ENCODE measurements around the gene HTR1D.

HTR1D gene

DNA sequence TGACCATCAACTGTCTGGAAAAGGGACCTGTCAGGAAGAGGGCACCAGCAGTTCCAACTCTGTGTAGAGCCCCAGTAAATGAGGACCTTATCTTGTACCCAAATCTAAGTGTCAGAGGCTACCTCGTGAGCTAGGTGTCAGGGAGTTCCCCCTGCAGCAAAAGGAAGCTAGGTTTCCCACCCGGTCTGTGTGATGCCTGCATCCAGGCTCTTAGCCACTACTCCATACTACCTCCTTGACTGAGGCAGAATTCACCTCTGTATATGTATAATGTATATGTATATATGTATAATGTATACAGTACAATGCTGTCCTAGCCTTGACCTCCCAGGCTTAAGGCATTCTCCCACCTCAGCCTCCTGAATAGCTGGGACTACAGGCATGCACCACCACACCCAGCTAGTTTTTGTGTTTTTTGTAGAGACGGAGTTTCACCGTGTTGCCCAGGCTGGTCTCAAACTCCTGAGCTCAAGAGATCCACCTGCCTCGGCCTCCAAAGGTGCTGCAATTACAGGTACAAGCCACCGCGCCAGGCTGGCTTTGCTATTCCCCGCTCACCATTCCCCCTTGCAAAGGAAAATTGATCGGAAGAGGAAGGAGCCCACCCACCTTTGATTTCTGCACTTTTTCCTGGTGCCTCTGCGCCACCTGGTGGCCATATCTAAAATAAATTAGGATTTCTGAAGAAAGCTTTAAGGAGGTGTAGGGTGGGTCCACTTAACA lies 32.9 kb downstream of the HTR1D start:
- no peak for DNase-seq (ENCODE audit: low read depth)

DNA sequence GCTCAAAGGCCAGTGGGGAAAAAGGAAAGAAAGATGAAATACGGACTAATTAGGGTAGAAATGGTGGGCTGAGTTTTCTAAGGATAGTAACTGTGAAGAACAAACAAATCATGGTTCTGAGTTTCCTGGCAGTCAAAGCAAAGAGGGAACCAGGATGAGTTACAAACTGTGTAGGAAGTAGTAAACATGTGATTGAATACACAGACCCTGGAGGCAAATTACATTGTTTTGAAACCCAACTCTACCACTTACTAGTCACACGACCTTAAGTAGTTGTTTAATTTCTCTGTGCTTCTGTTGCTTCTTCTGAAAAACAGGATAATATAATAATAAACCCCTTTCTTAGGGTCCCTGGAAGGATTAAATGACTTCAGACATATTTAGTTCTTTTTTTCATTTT lies 37.4 kb downstream of the HTR1D start:
- no peak for DNase-seq (ENCODE audit: low read depth)

DNA sequence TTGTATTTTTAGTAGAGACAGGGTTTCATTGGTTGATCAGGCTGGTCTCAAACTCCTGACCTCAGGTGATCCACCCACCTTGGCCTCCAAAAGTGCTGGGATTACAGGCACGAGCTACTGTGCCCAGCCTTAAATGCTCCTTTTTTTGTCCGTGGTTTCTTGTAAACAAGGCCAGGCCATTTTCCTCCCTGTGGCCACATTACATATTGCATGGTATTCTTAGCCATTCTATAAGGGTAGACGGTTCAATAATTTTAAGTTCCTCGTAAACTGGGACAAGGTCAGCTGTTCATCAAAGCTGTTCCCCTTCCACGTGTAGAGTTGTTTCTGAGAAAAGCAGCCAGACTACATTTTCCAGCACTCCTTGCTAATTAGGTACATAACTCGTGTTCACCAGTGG lies 38.4 kb downstream of the HTR1D start:
- no peak for DNase-seq (ENCODE audit: low read depth)

DNA sequence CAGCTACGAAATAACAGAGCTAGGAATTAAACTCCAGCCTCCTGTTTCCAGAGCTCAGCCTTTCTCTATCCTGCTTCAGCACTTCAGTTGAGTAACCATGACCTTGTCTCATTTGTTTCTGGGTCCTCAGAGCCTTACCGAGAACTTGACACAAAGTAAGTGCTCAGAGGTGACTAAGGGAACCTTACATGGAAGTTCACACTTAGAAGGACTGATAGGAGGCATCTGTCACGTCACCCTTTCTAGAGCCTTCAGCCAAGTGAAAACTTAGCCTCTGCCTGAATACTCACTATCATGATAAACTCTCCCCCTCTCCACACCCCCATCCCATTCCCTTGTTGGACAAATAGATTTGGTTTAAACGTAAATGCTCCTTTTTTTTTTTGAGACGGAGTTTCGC lies 38.9 kb downstream of the HTR1D start:
- no peak for DNase-seq (ENCODE audit: low read depth)

DNA sequence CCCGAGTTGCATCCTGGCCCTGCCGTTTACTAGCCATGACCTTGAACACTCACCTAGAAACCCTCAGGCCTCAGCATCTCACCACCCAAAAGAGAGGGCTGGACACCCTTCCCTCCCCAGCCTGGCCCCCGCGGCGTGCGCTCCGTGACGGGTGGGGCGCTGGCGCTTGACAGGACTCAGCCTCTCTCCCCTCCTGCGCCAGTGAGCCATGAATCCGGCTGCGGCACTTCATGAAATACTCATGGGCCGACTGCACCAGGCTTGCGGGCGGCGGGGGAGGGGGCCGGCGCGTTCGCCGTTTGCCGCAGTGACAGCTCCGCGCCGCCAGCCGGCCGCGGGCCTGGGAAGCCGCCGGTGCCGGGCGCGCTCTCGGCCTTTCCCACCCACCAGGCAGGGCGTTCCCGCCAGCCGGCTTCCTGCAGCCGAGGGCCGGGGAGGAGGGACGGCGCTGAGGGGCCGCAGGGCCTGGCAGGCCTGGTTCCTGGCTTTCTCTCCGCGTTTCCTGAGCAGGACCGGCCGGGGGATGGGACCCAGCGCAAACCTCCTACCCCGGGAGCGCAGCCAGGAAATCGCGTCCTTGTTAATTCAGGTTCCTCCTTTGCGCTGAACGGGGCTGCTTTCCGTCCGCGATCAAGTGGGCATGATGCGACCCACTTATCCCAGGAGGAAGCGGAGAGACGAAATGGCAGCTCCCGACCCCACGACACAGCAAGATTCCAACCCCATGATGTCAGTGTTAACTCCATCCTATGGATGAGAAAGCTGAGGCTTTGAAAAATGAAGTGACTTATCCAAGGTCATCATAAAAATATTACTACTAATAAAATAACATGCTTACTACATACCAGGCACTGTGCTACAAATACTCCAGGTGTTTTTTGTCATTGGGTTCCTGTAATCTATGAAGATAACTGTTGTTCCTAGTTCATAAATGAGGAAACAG lies 39.6 kb downstream of the HTR1D start:
- DNase-seq (ENCODE audit: low read depth), result no peak

DNA sequence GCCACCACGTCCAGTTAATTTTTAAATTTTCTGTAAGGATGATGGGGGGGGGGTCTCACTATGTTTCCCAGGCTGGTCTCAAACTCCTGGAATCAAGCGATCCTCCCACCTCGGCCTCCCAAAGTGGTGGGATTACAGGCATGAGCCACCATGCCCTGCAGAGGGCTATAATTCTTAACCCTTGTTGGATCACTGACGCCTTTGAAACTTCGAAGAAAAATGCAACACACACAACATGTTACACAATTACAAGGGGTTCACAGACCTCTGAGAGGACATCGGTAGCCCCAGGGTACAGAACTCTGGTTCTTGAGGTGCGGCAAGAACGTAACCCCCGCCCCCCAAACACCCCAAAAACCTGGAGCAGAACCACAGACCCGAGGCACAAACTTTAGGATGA lies 40.3 kb downstream of the HTR1D start:
- DNase-seq (ENCODE audit: low read depth), result no peak

DNA sequence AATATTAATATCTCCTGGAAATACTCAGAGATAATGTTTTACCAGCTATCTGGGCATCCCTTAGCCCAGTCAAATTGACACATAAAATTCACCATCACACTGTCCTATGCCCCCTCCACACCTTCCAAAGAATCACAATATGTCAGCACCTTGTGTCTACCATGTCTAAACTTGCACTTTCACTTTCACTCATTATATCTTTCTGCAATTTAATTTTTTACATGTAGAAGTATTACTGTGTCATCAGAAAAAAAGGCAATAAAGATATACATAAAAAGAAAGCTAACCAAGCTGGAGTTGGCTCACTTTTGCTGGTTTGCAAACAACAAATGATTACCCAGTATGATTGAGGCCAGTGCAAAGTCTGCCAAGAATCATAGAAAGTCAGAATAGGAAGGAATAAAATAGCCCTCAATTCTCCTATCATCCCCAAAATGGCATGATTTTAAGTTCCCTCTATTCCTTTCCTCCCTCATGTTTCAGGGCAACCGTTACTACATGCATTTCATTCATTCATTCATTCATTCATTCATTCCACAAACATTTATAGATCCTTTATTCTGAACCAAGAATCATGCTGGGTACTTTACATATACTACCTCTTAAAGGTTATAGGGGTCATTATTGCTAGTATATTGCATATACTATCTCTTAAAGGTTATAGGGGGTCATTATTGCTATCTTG lies 42.7 kb downstream of the HTR1D start:
- DNase-seq (ENCODE audit: low read depth), result no peak

DNA sequence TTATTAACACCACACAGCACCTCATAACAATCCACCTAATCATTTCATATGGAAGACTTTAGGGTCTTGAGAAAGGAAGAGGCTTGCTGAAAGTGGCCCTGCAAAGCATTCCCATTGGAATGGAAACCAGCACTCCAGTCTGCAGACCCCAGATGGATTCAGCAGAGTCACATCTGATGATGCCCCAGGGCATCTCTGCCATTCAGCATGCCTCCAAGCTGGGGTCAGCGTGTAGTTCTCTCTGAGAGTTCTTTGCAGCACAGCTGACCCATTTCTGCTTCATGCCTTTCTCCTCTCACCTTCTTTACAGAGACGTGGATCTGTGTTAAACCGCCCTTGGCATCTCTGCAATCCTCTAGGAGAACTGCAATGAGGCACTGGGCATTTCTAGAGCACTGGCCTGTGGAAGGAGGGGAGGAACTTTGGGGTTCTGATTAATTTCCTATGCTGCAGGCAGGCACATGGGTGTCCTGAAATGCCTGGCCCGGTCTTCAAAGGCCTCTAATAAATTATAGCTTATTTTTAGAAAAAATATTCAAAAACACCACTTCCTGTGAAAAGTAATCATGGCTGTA lies 46.0 kb downstream of the HTR1D start:
- no peak for DNase-seq (ENCODE audit: low read depth)

DNA sequence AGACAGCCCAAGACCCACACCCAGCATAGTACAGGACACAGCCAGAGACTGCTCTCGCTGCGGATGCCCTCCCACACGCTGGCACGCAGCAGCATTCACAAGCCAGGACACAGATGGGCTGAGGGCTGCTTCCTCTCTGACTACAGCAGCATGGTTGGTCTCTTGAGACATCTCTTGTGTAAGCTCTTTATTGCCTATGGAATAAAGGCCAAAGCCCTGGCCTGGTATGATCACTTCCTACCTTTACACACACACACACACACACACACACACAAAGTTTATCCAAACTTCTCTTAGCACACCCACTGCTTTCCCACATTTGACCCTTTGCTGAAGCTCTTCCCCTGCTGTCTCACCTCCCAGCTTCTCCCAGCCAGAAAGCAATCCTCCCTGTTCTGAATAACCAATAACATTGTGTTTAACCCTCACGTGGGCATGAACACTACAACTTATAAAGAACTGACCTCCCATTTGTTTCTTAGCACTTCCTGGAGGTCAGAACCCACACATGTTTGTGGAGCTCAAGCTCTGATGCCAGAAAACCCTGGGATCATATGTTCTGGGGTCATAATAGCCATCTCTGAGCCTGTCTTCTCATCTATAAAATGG lies 47.5 kb downstream of the HTR1D start:
- peak; percentile 87 for DNase-seq (ENCODE audit: low read depth)

DNA sequence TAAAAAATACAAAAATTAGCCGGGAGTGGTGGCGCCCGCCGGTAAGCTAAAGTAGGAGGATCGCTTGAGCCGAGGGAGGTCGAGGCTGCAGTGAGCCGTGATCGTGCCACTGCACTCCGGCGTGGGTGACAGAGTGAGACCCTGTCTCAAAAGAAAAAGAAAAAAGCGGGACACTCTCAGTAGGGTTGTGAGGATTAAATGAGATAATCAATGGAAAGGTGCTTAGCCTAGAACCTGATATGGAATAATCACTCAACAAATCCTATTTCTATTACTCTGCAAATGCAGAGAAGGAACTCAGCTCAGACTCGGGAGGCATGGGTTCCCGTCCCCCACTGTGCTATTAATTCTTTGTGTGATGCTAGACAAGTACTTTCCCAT lies 48.1 kb downstream of the HTR1D start:
- DNase-seq (ENCODE audit: low read depth), result no peak

DNA sequence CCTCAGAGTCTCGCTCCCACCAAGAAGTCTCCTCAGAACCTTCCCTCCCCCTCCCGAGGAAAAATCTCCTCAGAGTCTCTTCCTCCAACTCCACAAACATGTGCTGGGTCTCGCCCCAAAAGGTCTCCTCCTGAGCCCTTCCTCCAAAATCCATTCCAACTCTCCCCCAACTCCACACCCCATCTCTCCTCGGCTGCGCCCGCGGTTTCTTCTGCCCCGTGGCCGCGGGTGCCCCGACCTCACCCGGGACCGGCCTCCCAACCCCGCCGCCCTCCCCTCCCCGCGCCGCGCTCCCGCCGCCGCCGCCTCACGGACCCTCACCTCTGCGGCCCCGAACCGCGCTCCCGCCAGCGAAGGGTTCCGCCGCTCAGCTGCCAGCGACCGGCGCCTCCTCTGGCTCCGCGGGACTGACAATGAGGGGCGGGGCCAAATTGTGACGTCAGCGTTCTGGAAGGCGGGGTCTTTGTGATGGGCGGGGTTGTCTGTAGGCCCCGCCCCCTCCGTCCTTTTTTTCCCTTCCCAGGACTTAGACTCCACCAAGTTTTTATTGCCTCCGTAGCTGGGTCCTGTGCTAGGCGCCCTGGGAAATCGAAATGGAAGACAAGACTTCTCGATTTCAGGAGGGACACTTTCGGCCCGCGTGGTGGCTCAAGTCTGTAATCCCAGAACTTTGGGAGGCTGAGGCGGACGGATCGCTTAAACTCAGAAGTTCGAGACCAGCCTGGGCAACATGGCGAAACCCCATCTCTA lies 48.7 kb downstream of the HTR1D start, which contains the start of gene LUZP1:
TSS of gene LUZP1 (minus strand) at position 412 of the 750 bp plus-strand sequence.
- DNase-seq (ENCODE audit: low read depth), result peak; percentile 78

DNA sequence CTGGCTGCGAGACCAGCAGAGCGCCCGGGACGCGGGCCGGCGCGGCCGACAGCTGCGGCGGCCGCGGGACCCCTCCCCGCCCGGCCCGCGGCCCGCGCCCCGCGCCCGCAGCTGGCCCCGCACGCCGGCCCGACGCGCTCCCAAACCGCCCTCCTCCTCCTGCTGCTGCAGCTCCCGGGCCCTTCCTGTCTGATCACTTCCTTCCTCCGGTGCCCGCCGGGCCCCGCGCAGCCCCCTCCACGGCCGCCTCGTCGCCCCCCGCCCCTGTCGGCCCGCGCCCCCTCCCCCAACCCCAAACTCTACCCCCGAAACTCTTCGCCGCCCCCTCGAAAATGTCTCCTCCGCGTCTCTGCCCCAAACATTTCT lies 49.2 kb downstream of the HTR1D start:
- DNase-seq (ENCODE audit: low read depth), result no peak

DNA sequence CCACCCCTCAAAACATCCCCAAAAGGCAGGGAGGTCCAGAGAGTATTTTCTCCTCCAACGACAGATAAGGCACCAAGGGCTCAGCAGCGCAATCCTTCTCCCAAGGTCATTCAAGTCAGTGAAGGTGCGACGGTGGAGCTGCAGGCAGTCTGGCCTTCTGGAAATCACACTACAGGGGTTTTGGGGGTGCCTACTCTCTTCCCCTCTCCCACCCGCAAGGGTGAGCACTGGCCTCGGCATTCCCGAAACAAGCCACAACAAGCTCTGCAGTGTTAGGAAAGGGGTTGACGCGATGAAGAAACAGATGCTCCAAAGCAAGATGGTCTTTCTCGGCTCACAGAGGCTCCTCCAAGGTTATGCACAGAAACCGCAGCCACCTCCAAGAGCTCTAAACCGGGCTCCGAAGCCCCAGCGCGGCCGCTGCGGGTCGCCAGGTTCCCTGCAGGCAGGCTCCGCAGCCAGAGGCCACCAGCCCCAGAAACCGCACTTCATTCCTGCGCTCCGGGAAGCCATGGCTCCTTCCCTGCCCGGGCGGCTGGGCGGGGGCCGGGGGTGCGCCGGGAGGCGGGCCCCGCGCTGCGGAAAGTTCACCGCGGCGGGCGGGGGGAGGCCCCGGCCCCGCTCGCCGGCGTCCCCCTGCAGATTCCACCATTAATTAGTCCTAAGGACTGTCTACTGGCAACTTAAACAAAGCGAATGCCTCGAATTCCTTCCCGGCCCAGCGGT lies 49.8 kb downstream of the HTR1D start:
- no peak for DNase-seq (ENCODE audit: low read depth)

DNA sequence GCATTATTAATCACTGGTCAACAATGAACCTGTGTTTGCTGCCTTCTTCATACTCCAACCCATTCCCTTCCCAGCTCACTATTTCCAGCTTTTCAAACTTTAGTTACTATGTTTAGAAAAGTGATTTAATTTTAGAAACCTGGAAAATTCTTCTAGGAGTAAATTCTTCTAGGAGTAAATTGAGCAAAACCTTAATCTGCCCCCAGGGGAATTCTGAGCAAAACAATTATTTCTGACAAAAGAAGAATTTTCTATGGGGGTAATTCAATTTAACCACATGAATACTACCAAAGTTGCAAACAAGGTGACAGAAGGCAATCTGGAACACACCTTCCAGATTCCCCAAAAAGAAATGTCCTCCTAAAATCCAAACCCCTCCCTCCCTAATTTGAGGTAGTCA lies 50.4 kb downstream of the HTR1D start:
- DNase-seq (ENCODE audit: low read depth), result no peak

DNA sequence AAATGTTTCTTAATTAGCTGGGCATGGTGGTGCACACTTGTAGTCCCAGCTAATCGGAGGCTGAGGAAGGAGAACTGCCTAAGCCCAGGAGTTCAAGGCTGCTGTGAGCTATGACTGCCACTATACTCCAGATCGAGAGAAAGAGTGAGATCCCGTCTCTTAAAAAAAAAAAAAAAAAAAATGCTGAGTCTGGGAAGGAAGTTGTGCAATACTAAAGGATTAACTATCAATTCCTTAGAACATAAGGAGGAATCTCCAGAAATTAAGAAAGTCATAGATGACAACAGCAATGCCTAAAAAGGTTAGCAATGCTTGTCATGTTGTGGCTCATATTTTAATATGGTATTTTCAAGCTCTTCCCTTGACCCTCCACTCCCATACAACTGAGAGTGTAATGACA lies 53.9 kb downstream of the HTR1D start:
- DNase-seq (ENCODE audit: low read depth), result no peak

DNA sequence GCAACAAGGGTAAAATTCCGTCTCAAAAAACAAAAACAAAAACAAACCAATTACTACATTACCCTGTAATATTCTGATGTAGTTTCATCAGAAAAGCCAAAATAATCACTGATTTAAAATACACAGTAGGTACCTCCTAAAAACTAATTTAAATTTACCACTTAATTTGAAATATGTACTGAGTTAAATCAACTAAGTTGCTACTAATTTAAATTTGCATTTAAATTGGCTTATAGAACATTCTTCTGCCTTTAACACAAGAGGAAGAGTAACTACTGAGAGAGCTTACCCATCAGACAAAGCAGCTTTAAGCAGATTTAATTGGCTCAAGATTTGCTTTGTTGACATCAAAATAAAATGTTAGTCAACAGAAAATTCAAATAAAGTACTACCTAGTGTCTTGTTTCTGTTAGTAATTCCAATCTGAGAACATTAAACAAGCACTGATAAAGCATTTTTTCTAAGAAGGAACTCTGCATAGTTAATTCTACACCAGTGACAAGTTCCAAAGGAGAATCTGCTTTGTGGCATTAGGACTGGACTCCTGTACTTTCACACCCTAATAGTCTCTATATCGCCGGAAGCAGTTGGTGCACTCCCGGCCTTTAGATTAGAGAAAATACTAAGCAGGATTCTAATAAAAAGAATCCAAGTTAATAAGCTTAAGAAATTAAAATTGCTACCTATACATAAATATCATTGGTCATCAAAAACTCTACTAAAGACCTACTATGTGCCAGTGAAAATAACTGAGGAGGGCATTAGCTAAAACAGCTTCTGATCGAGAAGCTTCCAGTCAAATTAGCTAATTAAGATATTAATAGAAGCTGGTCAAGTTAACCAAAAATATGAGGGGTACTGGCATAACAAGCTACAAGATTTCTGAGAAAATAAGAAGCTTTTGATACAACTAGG lies 57.1 kb downstream of the HTR1D start:
- DNase-seq (ENCODE audit: low read depth), result no peak

DNA sequence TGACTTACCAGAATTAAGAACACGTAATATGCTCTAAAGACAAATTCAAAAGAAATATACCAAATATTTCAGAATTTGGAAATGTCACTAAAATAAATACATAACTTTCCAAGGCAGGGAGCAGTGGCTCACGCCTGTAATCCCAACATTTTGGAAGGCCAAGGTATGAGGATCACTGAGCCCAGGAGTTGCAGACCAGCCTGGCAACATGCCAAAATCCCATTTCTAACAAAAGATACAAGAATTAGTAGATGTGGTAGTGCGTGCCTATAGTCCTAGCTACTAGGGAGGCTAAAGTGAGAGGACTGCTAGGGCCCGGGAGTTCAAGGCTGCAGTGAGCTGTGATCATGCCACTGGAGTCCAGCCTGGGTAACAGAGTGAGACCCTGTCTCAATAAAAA lies 60.4 kb downstream of the HTR1D start:
- DNase-seq (ENCODE audit: low read depth), result no peak

DNA sequence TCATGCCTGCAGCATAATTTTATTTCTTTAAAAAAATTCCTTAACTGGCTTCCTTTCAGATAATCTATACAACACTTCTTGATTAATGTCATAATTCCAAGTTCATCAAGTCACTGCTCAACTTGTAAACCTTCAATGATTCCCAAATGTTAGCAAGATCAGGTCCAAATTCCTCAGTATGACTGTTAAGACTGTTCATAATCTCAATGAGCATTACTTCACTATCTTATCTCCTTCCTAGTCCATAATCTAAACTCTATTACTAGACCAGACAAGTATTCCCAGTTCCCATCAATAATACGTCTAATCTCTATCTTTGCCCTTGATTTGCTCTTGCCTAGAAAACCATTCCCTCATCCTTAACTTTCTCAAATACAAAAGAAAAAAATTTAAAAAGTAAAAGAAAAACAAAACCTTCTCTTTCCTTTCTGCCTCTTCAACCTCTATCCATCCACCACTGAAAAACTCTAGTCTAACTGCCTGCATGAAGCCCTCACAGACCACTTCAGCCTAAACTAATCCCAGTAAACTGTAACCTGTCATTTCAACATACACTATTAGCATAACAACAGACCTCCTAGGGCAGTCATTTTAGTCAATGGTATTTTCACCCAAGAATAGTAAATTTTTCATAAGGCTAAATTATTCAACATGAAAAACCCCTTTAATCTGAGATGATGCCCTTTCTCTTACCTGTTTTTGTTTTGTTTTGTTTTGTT lies 64.2 kb downstream of the HTR1D start:
- DNase-seq (ENCODE audit: low read depth), result no peak

DNA sequence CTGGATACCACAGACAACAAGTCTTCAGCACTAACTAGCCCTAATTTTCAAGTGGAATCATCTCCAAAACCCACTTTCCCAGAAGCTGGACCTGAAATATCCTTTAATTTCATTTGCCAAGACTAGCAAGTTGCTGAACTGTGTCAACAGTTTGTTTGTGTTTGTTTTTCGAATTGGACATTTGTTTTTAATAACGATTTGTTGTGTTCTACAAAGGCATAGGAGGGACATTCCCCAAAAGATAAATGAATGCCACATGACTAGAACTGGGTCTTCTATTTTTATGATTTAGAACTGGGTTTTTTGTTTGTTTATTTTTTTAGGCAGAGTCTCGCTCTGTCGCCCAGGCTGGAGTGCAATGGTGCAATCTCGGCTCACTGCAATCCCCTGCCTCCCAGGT lies 66.6 kb downstream of the HTR1D start:
- no peak for DNase-seq (ENCODE audit: low read depth)

All from fibroblast of the conjunctiva (primary cell).